ENCODE measurements around the gene MRAS. TPM values are rescaled to one million over a fixed set of nuclear protein-coding genes. Genes with fewer than 3 reads are reported as not detected.

MRAS gene
- total and polyA plus RNA-seq, 7 experiments from 2014 or later: 0.05 to 4.9 (median 0.80) TPM; not detected in 2

DNA sequence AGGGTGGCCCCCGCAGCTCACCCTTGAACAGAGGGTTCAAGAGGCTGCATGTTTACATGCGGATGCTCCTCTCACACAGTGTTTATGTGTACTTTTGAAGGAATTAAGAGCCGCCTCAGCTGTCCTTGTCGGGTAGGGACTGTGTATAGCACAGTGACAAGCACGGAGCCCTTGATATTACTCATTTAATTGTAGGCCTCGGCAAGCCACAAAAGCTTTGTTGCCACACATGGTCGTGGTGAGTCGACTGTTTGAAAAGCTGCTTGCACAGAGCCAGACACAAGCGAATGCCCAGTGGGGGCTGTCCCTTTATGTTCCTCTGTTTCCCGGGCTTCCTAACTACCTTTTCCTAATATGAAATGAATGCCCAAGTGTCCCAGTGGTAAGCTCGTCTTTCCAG, 90.5 kb downstream of the MRAS start:
- POLR2A ChIA-PET: no interaction called here
- no peak overlapping the region for H3K4me3 Mint-ChIP-seq
- H3K27me3 Mint-ChIP-seq: peaks cover 15 to 44% (median 34%) of the 10 kb centered on the region in 5 donors
- no peak overlapping the region for H3K27ac ChIP-seq (ENCODE audit: low read depth, low read length)
- no peaks in the 10 kb centered on the region for H3K27me3 ChIP-seq (ENCODE audit: control insufficient read depth in 2 of 2, insufficient read depth in 2 of 2, low read length in 2 of 2)
- H3K36me3 ChIP-seq (ENCODE audit: control insufficient read depth in 2 of 3, insufficient read depth in 3 of 3, low read length in 3 of 3): no peaks in the 10 kb centered on the region
- no peak overlapping the region for H3K27ac Mint-ChIP-seq
- ATAC-seq (no peak), DNase-seq (no peak)
- peaks cover 0 to 2% (median 0%) of the 10 kb centered on the region in 11 donors for H3K9me3 Mint-ChIP-seq
- no peaks in the 10 kb centered on the region for H3K4me1 ChIP-seq (ENCODE audit: control insufficient read depth in 2 of 2, insufficient read depth in 2 of 2, low read length in 2 of 2)
- intact Hi-C loops (cut with micrococcal nuclease): no loop called here
- CTCF ChIA-PET: interaction anchor here (0.9 kb wide), 1 partner anchor 22 kb away, joined by 3 read pairs; no protein-coding TSS in a partner anchor
- no peaks in the 10 kb centered on the region for H3K36me3 Mint-ChIP-seq
- no peaks in the 10 kb centered on the region for H3K9me3 ChIP-seq (ENCODE audit: control insufficient read depth in 2 of 3, low read length in 3 of 3)
- H3K4me1 Mint-ChIP-seq: peaks cover 0 to 12% (median 8%) of the 10 kb centered on the region in 7 donors
- no peak overlapping the region for H3K4me3 ChIP-seq (ENCODE audit: low read length)

DNA sequence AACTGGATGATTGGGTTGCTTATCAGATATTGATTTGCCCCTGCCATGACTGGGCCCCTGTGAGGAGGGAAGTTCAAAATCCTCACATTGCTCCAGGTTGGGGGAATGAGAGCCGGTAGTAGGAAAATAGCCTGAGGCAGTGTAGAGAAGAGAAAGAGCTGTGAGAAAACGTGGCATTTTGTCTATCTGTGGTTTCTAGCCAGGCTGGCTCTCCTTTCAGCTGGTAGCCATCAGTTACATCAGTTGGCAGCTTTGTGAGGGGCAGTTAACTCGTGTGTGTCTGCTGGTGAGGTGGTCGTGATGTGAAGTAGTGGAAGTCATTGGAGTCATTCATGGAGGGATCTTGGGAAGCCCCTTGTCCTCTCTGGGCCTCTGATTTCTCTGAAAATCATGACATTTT, 91.3 kb downstream of the MRAS start:
- no peaks in the 10 kb centered on the region for H3K9me3 ChIP-seq (ENCODE audit: control insufficient read depth in 2 of 3, low read length in 3 of 3)
- Mint-ChIP-seq H3K27ac (no peak overlapping the region), H3K4me1 (peaks cover 0 to 11% (median 7%) of the 10 kb centered on the region in 7 donors), H3K27me3 (peaks cover 14 to 38% (median 32%) of the 10 kb centered on the region in 5 donors), H3K9me3 (peaks cover 0 to 2% (median 0%) of the 10 kb centered on the region in 11 donors), H3K36me3 (no peaks in the 10 kb centered on the region), H3K4me3 (no peak overlapping the region)
- ATAC-seq: no peak
- no peak overlapping the region for H3K27ac ChIP-seq (ENCODE audit: low read depth, low read length)
- H3K4me1 ChIP-seq (ENCODE audit: control insufficient read depth in 2 of 2, insufficient read depth in 2 of 2, low read length in 2 of 2): no peaks in the 10 kb centered on the region
- DNase-seq: no peak
- H3K36me3 ChIP-seq (ENCODE audit: control insufficient read depth in 2 of 3, insufficient read depth in 3 of 3, low read length in 3 of 3): no peaks in the 10 kb centered on the region
- H3K4me3 ChIP-seq (ENCODE audit: low read length): no peak overlapping the region
- POLR2A ChIA-PET: no interaction called here
- H3K27me3 ChIP-seq (ENCODE audit: control insufficient read depth in 2 of 2, insufficient read depth in 2 of 2, low read length in 2 of 2): no peaks in the 10 kb centered on the region
- intact Hi-C loops (cut with micrococcal nuclease): no loop called here
- CTCF ChIA-PET: no interaction called here

- Mint-ChIP-seq H3K4me3 (no peak overlapping the region), H3K9me3 (peaks cover 0 to 2% (median 0%) of the 10 kb centered on the region in 11 donors), H3K27me3 (peaks cover 14 to 36% (median 32%) of the 10 kb centered on the region in 5 donors), H3K4me1 (peaks cover 0 to 11% (median 7%) of the 10 kb centered on the region in 7 donors), H3K27ac (no peak overlapping the region), H3K36me3 (no peaks in the 10 kb centered on the region)
- Histone ChIP-seq H3K4me3 (ENCODE audit: low read length) (no peak overlapping the region), H3K4me1 (ENCODE audit: control insufficient read depth in 2 of 2, insufficient read depth in 2 of 2, low read length in 2 of 2) (no peaks in the 10 kb centered on the region), H3K9me3 (ENCODE audit: control insufficient read depth in 2 of 3, low read length in 3 of 3) (no peaks in the 10 kb centered on the region), H3K27me3 (ENCODE audit: control insufficient read depth in 2 of 2, insufficient read depth in 2 of 2, low read length in 2 of 2) (no peaks in the 10 kb centered on the region), H3K27ac (ENCODE audit: low read depth, low read length) (no peak overlapping the region), H3K36me3 (ENCODE audit: control insufficient read depth in 2 of 3, insufficient read depth in 3 of 3, low read length in 3 of 3) (no peaks in the 10 kb centered on the region)
- ATAC-seq: no peak
- intact Hi-C loops (cut with micrococcal nuclease): no loop called here
- POLR2A ChIA-PET: no interaction called here
- DNase-seq: no peak
- CTCF ChIA-PET: no interaction called here
Measured at GRCh38 chr3:138440121-138440521, 91.7 kb downstream of the MRAS start.

DNA sequence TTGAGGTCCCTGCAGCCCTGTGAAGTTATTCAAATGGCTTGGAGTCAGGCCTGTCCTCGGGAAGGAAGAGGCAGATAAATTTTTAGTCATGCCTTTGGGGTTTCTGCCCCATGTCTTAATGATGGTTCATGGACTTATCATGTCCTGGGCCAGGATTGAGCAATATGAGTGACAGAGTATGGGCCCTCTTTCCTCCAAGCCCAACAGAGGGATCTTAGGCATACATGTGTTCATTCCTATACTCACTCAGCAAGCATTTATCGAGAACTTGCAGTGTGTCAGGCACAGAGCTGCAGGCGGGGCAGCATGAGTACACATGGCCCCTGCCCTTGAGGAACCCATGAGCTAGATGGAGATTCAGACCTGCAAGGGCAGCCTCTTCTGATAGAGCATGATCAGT, 92.2 kb downstream of the MRAS start:
- Histone ChIP-seq H3K27ac (ENCODE audit: low read depth, low read length) (no peak overlapping the region), H3K4me1 (ENCODE audit: control insufficient read depth in 2 of 2, insufficient read depth in 2 of 2, low read length in 2 of 2) (no peaks in the 10 kb centered on the region), H3K4me3 (ENCODE audit: low read length) (no peak overlapping the region), H3K9me3 (ENCODE audit: control insufficient read depth in 2 of 3, low read length in 3 of 3) (no peaks in the 10 kb centered on the region), H3K27me3 (ENCODE audit: control insufficient read depth in 2 of 2, insufficient read depth in 2 of 2, low read length in 2 of 2) (no peaks in the 10 kb centered on the region), H3K36me3 (ENCODE audit: control insufficient read depth in 2 of 3, insufficient read depth in 3 of 3, low read length in 3 of 3) (no peaks in the 10 kb centered on the region)
- DNase-seq: no peak
- Mint-ChIP-seq H3K9me3 (peaks cover 0 to 2% (median 0%) of the 10 kb centered on the region in 11 donors), H3K4me1 (peaks cover 0 to 11% (median 7%) of the 10 kb centered on the region in 7 donors), H3K36me3 (no peaks in the 10 kb centered on the region), H3K4me3 (no peak overlapping the region), H3K27me3 (peaks cover 13 to 33% (median 32%) of the 10 kb centered on the region in 5 donors), H3K27ac (no peak overlapping the region)
- ChIA-PET CTCF (no interaction called here), POLR2A (no interaction called here)
- ATAC-seq: no peak
- intact Hi-C loops (cut with micrococcal nuclease): no loop called here

GRCh38 chr3:138441256-138441655, 92.9 kb downstream of the MRAS start:
- H3K27ac ChIP-seq (ENCODE audit: low read depth, low read length): no peak overlapping the region
- intact Hi-C loops (cut with micrococcal nuclease): no loop called here
- no peaks in the 10 kb centered on the region for H3K27me3 ChIP-seq (ENCODE audit: control insufficient read depth in 2 of 2, insufficient read depth in 2 of 2, low read length in 2 of 2)
- ChIA-PET POLR2A (no interaction called here), CTCF (no interaction called here)
- H3K27me3 Mint-ChIP-seq: peaks cover 7 to 26% (median 25%) of the 10 kb centered on the region in 5 donors
- no peaks in the 10 kb centered on the region for H3K4me1 ChIP-seq (ENCODE audit: control insufficient read depth in 2 of 2, insufficient read depth in 2 of 2, low read length in 2 of 2)
- no peak overlapping the region for H3K27ac Mint-ChIP-seq
- DNase-seq: no peak
- H3K36me3 ChIP-seq (ENCODE audit: control insufficient read depth in 2 of 3, insufficient read depth in 3 of 3, low read length in 3 of 3): no peaks in the 10 kb centered on the region
- H3K9me3 Mint-ChIP-seq: no peaks in the 10 kb centered on the region
- H3K9me3 ChIP-seq (ENCODE audit: control insufficient read depth in 2 of 3, low read length in 3 of 3): no peaks in the 10 kb centered on the region
- ATAC-seq: no peak
- no peak overlapping the region for H3K4me3 ChIP-seq (ENCODE audit: low read length)
- peaks cover 0 to 5% (median under 1%) of the 10 kb centered on the region in 7 donors for H3K4me1 Mint-ChIP-seq
- H3K36me3 Mint-ChIP-seq: no peaks in the 10 kb centered on the region
- no peak overlapping the region for H3K4me3 Mint-ChIP-seq

DNA sequence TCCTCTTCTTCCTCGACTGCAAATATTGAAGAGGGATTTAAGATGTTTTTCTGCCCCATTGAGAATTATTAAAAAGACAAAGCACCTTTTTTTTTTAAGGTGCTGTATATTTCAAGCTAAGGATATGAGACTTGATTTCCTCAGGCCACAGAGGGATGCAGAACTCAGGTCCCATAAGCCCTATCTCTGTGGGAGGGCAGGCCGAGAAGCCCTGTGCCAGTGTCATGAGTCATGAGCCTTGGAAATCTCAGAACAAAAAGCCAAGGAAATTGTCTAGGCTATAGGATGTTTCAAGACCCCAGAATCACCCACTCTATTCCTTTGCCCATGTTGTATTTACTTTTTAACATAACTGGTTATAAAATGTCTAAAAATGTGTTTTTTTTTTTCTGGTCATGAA, 93.4 kb downstream of the MRAS start:
- no peaks in the 10 kb centered on the region for H3K36me3 ChIP-seq (ENCODE audit: control insufficient read depth in 2 of 3, insufficient read depth in 3 of 3, low read length in 3 of 3)
- ChIA-PET POLR2A (no interaction called here), CTCF (no interaction called here)
- DNase-seq: no peak
- Mint-ChIP-seq H3K27ac (no peak overlapping the region), H3K27me3 (peaks cover 2 to 22% (median 20%) of the 10 kb centered on the region in 5 donors), H3K4me3 (no peak overlapping the region), H3K4me1 (no peaks in the 10 kb centered on the region), H3K36me3 (no peaks in the 10 kb centered on the region), H3K9me3 (no peaks in the 10 kb centered on the region)
- intact Hi-C loops (cut with micrococcal nuclease): no loop called here
- ATAC-seq: no peak
- H3K4me1 ChIP-seq (ENCODE audit: control insufficient read depth in 2 of 2, insufficient read depth in 2 of 2, low read length in 2 of 2): no peaks in the 10 kb centered on the region
- H3K9me3 ChIP-seq (ENCODE audit: control insufficient read depth in 2 of 3, low read length in 3 of 3): no peaks in the 10 kb centered on the region
- H3K4me3 ChIP-seq (ENCODE audit: low read length): no peak overlapping the region
- H3K27ac ChIP-seq (ENCODE audit: low read depth, low read length): no peak overlapping the region
- H3K27me3 ChIP-seq (ENCODE audit: control insufficient read depth in 2 of 2, insufficient read depth in 2 of 2, low read length in 2 of 2): no peaks in the 10 kb centered on the region

- CTCF ChIA-PET: no interaction called here
- Mint-ChIP-seq H3K9me3 (no peaks in the 10 kb centered on the region), H3K27ac (no peak overlapping the region), H3K36me3 (no peaks in the 10 kb centered on the region), H3K4me3 (no peak overlapping the region), H3K27me3 (peaks cover 0 to 16% (median 13%) of the 10 kb centered on the region in 5 donors), H3K4me1 (no peaks in the 10 kb centered on the region)
- Histone ChIP-seq H3K4me3 (ENCODE audit: low read length) (no peak overlapping the region), H3K27me3 (ENCODE audit: control insufficient read depth in 2 of 2, insufficient read depth in 2 of 2, low read length in 2 of 2) (no peaks in the 10 kb centered on the region), H3K9me3 (ENCODE audit: control insufficient read depth in 2 of 3, low read length in 3 of 3) (no peaks in the 10 kb centered on the region), H3K4me1 (ENCODE audit: control insufficient read depth in 2 of 2, insufficient read depth in 2 of 2, low read length in 2 of 2) (no peaks in the 10 kb centered on the region), H3K36me3 (ENCODE audit: control insufficient read depth in 2 of 3, insufficient read depth in 3 of 3, low read length in 3 of 3) (no peaks in the 10 kb centered on the region), H3K27ac (ENCODE audit: low read depth, low read length) (no peak overlapping the region)
- intact Hi-C loops (cut with micrococcal nuclease): no loop called here
- POLR2A ChIA-PET: no interaction called here
- DNase-seq: no peak
- ATAC-seq: no peak
Measured at GRCh38 chr3:138442433-138442832, 94.1 kb downstream of the MRAS start.

All from naive thymus-derived CD4-positive, alpha-beta T cell (primary cell).